Gastroesophageal sphincter (tissue), 3 donors: ENCODE data around the gene FABP6.

Experiments used
- CTCF ChIP-seq, 4 experiments: fragments of 200-600 bp in 2 of 4; fragments of 450-650 bp in 2 of 4; sonication (generic) in 1 of 4; IDR thresholded peaks; one replicate each; pipeline ENCODE4 v1.5.1; 2017 to 2019; ENCODE audit warnings: antibody characterized with exemption in 4 of 4, mild to moderate bottlenecking in 2 of 4, moderate library complexity in 2 of 4
- POLR2A ChIP-seq, 2 donors: fragments of 450-650 bp; IDR thresholded peaks; one replicate each; pipeline ENCODE4 v1.6.1; 2017; ENCODE audit warnings: antibody characterized with exemption in 2 of 2, mild to moderate bottlenecking in 2 of 2, moderate library complexity in 1 of 2
- POLR2AphosphoS5 ChIP-seq: sonication (generic); formaldehyde crosslinking; IDR thresholded peaks from one replicate; pipeline ENCODE4 v1.6.1; 2017; ENCODE audit warnings: antibody characterized with exemption

GRCh38 chr5:160250826-160251225 lies 21.5 kb downstream of the FABP6 start:
- TF ChIP-seq CTCF (IDR thresholded peaks at IDR 0.05) (no peak), POLR2A (IDR thresholded peaks at IDR 0.05) (no peak), POLR2AphosphoS5 (no peak)
